ENCODE results near the gene EIF4G3.

- TF ChIP-seq POLR2A (IDR thresholded peaks at IDR 0.05), result no peak
- TF ChIP-seq CTCF (IDR thresholded peaks at IDR 0.05), result no peak
- TF ChIP-seq POLR2AphosphoS5 (IDR thresholded peaks at IDR 0.05), result no peak
These were observed 59.1 kb downstream of the EIF4G3 start for GRCh38 chr1:21117597-21118001.

Data from gastroesophageal sphincter (tissue), 3 donors.